Mesenteric fat pad (tissue), 1 donor: ENCODE data around the gene ADGRL4. TPM values are rescaled to one million over a fixed set of nuclear protein-coding genes. Genes with fewer than 3 reads are reported as not detected.

ENCODE experiments used
- DNase-seq: peaks from one replicate; pipeline ENCODE4 v3.0.0-alpha.2; 2020; ENCODE audit warnings: low spot score
- total RNA-seq: library from RNA; stranded (reverse); fragmentation: NEBNext Ultra II Directional; extraction: Animal tissue kit (Norgen Biotek cat#: 25700); gene quantifications from one replicate; pipeline ENCODE4 v1.2.1, GENCODE V29; 2021
- donor health status: DM: yes; HTN: yes; CAD: no.

Gene ADGRL4
- total RNA-seq, 1 donor from 2014 or later, result 81.8 TPM

DNA sequence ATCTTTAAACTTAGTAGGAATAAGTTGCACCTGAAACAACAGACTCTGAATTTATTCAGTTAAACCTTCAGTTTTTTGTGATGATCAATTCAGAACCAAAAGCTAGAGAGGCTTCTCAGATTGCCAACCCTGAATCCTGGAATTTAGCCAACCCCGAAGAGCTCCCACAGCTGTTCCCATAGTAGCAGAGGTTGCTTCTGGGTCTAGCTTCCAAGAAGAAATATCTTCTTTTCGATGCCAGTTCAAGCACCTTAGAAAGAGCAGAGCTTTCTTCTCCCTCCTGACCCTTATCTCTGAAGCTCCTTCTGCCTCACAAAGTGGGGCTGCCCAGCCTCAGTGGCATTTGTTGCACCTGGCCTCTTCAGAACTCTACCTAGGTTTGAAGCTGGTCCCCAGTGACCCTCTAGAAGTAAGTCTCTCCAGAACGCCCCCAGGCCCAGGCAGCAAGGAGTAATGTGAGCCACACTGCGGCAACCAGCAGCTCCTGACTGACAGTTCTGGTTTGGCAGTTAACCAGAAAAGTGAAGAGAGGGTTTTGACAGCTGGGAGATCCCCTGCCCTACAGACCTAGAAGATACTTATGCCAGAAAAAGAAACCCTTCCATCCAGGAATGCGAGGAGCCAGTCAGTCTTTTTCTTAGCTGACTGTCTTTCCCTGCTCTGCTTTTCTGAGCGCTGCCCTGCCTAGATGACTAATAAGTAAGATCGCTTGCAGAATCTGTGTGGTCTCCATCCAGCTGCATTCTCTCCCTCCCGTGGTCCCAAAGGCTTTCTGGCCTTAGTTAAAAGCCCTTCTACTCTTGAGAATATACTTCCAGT lies 165.9 kb downstream of the ADGRL4 start:
- DNase-seq, result no peak
